GM19351 (cell line): ENCODE results near the gene NUDT22.

Source experiments
- ATAC-seq: cut with Tn5 transposase; IDR thresholded peaks from one replicate; pipeline ENCODE4 v1.9.1; 2021; ENCODE audit warnings: mild to moderate bottlenecking, moderate library complexity; ENCODE audit not compliant: unreplicated experiment

NUDT22 gene

DNA sequence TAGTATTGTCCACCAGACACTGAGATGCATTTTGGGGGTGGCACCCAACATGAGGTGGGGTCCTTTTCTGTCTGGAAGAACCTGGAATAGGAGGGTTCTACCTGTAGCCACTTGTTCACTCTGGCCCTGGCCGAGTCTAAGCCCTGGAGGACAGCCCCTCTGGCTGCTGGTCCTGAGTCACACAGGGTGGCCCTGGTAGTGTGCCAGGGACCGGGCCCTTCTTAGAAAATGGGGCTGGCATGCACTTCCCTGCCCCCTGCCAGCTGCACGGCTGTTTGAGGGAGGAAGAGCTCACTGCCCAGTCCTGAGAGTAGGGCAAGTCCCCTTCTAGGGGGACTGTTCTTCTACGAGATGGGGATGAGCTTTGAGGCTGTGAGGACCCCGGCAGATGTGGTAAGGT is 27.4 kb downstream of the NUDT22 start:
- no peak for ATAC-seq

DNA sequence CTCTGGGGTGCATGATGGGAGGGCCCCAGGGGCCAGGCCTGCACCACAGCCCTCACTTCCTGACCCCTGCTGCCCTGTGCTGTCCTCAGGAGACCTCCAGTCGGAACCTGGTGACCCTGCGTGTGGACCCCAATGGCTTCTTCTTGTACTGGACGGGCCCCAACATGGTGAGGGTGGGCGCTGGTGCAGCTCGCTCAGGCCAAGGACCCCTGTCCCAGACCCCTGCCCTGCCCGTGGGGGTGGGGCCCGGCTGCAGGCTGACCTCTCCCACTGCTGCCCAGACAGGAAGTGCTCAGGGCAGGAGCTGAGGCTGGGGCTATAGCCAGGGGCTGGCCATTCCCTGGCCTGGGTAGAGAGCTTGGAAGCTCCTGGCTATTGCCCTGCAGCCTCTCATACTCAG is 28.3 kb downstream of the NUDT22 start:
- ATAC-seq, result no peak

GRCh38 chr11:64255135-64256128 is 29.4 kb downstream of the NUDT22 start:
- ATAC-seq, result no peak

DNA sequence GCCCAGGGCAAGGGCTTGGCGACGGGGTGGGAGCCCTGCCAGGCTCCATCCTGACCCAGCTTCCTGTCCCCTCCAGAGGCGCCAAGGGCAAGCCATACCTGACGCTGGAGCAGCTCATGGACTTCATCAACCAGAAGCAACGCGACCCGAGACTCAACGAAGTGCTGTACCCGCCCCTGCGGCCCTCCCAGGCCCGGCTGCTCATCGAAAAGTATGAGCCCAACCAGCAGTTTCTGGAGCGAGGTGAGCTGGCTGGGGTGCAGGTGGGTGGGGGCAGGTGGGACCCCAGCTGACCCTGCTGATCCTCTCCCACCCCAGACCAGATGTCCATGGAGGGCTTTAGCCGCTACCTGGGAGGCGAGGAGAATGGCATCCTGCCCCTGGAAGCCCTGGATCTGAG is 30.2 kb downstream of the NUDT22 start:
- no peak for ATAC-seq

- no peak for ATAC-seq
Observed at GRCh38 chr11:64258356-64258755, 32.3 kb downstream of the NUDT22 start.

DNA sequence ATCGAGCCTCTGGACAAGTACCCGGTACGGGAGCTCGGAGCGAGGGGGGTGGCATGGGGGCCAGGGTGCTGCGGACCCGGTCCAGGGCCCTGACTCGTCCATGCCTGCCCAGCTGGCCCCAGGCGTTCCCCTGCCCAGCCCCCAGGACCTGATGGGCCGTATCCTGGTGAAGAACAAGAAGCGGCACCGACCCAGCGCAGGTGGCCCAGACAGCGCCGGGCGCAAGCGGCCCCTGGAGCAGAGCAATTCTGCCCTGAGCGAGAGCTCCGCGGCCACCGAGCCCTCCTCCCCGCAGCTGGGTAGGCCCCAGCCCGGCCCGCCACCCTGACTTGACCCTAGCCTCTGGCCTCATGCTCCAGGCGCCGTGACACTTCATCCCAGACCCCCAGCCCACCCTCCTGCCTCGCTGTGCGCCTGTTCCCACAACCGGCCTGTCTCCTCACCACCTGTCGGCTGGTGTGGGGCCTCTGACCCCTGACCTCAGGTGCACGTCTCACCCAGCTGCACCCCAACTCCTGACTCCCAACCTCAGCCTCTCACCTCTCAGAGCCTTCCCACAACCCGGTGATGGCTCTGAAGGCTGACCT is 33.0 kb downstream of the NUDT22 start:
- no peak for ATAC-seq

- no peak for ATAC-seq
Observed at GRCh38 chr11:64259533-64260067, 33.5 kb downstream of the NUDT22 start.

- no peak for ATAC-seq
Observed at GRCh38 chr11:64260147-64260708, 34.2 kb downstream of the NUDT22 start.

GRCh38 chr11:64261556-64262080 is 35.5 kb downstream of the NUDT22 start:
- no peak for ATAC-seq

GRCh38 chr11:64262271-64263002 is 36.4 kb downstream of the NUDT22 start:
- ATAC-seq, result no peak

DNA sequence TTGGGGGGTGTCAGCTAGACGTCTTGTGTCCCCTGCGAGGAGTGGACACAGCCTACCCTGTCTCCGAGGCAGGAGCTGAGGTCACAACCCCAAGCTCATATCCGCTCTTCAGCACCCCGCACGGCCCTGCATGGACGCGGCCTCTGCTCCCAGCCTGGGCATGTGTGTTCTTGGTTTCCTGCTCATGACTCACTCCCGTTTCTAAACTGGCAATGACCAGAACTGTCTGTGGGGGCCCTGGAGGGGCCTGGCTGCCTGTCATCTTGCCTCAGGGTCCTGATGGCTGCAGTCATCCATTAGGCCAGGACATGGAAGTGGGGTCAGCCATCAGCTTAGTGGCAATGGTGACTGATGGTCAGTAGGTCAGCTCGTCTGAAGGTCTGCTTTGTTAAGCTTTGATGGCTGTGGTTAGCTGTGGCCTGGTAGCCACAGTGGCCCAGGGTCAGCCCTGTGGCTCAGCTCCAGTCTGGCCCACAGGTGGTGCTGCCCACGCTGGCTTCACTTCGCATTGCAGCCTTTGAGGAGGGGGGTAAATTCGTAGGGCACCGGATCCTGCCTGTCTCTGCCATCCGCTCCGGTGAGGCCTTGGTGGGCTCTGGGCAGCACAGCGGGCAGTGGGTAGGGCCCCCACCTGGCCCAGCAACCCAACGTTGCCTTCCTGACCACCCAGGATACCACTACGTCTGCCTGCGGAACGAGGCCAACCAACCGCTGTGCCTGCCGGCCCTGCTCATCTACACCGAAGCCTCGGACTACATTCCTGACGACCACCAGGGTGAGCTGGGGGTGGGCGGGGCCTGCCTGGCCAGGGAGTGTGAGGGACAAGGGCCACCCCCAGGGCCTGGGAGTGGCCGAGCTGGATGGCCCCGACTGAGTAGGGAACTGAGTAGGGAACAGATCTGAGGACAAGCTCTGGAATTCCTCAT is 37.2 kb downstream of the NUDT22 start:
- ATAC-seq, result no peak

- no peak for ATAC-seq
Observed at GRCh38 chr11:64263947-64264317, 37.9 kb downstream of the NUDT22 start.

- ATAC-seq, result no peak
Observed at GRCh38 chr11:64264371-64264852, 38.3 kb downstream of the NUDT22 start.

- ATAC-seq, result no peak
Observed at GRCh38 chr11:64265176-64266160, 39.4 kb downstream of the NUDT22 start.

DNA sequence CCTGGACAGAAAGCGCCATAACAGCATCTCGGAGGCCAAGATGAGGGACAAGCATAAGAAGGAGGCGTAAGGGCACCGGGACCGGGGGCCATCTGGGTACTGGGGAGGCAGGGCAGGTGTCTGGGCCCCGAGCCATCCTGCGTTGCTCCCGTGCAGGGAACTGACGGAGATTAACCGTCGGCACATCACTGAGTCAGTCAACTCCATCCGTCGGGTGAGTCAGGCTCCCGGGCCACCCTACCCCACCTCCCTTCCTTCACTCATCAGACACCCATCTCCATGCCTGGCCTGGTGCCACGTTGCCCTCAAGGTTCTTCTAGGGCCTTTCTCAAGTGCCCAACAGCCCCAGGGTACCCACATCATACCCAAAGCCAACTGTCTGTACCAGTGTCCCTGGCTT is 40.3 kb downstream of the NUDT22 start:
- ATAC-seq, result no peak

- no peak for ATAC-seq
Observed at GRCh38 chr11:64267207-64267945, 41.3 kb downstream of the NUDT22 start.

DNA sequence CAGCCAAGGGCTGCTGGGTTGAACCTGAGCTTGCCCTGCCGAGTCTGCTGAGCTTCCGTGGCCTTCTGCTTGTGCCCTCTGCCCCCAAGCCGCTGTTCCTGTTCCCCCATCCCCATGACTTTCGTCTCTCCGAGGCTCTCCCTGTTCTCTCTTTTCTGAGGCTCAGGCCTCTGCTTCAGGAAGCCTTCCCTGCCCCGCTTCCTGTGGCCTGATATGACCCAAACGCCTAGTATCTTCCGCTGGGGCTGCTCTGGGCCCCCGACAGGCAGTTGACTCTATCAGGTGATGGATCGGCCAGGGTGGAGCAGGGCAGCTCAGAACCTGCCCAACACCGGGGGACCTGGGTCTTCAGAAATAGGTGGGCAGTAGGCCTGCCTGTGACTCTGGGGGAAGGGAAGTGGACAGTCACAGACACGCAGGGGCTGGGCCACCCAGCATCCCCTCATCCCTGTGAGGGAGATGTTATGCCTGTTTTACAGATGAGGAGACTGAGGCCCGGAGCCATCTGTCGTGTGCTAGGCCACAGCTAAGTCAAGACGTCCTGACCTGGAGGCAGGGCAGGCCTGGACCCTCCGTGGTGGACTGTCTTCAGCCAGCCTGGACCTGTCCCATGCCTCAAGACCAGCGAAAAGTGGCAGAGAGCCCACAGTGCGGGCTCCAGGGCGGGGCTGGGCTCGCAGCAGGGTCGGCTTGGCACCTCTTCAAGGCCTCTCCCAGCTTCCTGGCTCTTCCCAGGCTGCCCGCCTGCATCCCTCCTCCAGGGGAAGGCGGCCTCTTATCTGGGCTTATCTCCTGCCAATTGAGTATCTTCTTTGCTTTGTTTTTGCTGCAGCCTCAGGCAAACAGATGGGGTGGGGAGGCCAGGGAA is 42.2 kb downstream of the NUDT22 start:
- no peak for ATAC-seq
